Glutamatergic neuron (in vitro differentiated cells): ENCODE results near the gene KCNMA1. TPM values are rescaled to one million over a fixed set of nuclear protein-coding genes. Genes with fewer than 3 reads are reported as not detected.

Experiments used
- DNase-seq: peaks from one replicate; pipeline ENCODE4 v3.0.0; 2022
- H3K27ac Mint-ChIP-seq: one replicate; pipeline ENCODE4 v1.8.0; 2020; ENCODE audit warnings: mild to moderate bottlenecking, mixed read lengths, inconsistent platforms; ENCODE audit not compliant: unreplicated experiment
- H3K27me3 Mint-ChIP-seq: one replicate; pipeline ENCODE4 v1.8.0; 2020; ENCODE audit warnings: mild to moderate bottlenecking, moderate library complexity, mixed read lengths, inconsistent platforms; ENCODE audit not compliant: unreplicated experiment
- H3K36me3 Mint-ChIP-seq: one replicate; pipeline ENCODE4 v1.8.0; 2020; ENCODE audit warnings: mild to moderate bottlenecking, mixed read lengths, inconsistent platforms; ENCODE audit not compliant: unreplicated experiment
- H3K4me1 Mint-ChIP-seq: one replicate; pipeline ENCODE4 v1.8.0; 2020; ENCODE audit warnings: mild to moderate bottlenecking, low read depth, mixed read lengths, inconsistent platforms; ENCODE audit not compliant: unreplicated experiment
- H3K4me3 Mint-ChIP-seq: one replicate; pipeline ENCODE4 v1.8.0; 2020; ENCODE audit warnings: mild to moderate bottlenecking, mixed read lengths, inconsistent platforms; ENCODE audit not compliant: unreplicated experiment
- H3K9me3 Mint-ChIP-seq: one replicate; pipeline ENCODE4 v1.8.0; 2020; ENCODE audit warnings: mild to moderate bottlenecking, moderate library complexity, mixed read lengths, inconsistent platforms; ENCODE audit not compliant: unreplicated experiment
- total RNA-seq: library from RNA; stranded (reverse); fragmentation: NEBNext Ultra II Directional; extraction: Animal tissue kit (Norgen Biotek cat#: 25700); gene quantifications from one replicate; pipeline ENCODE4 v1.2.1, GENCODE V29; 2021; ENCODE audit not compliant: unreplicated experiment
- TF ChIP-seq, protein P1 (sequence below): fragments of 200-600 bp; sonication (generic); IDR thresholded peaks from one replicate; pipeline ENCODE4 v1.5.0; 2021; ENCODE audit not compliant: partially characterized antibody, unreplicated experiment

The KCNMA1 gene
- total RNA-seq, 1 donor from 2014 or later, result 3.2 TPM

DNA sequence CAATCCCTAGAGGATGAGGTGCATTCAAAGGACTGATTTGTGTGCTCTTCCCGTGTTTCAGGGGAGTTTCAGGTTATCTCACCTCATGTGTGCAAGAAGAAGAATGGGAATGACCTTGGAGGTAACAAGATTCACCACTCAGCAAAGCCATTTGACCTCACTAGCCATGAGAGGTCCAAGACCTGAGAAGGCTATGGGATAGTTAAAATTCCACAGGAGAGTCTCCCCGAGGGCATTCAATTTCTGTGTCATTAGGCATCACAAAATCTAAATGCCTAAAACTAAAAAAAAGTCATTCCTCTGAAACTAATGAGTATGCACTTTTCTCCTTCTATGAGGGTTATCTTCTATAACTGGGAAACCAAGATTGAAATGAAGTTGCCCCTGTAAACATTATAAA lies 433.4 kb downstream of the KCNMA1 start:
- TF ChIP-seq, protein P1, sequence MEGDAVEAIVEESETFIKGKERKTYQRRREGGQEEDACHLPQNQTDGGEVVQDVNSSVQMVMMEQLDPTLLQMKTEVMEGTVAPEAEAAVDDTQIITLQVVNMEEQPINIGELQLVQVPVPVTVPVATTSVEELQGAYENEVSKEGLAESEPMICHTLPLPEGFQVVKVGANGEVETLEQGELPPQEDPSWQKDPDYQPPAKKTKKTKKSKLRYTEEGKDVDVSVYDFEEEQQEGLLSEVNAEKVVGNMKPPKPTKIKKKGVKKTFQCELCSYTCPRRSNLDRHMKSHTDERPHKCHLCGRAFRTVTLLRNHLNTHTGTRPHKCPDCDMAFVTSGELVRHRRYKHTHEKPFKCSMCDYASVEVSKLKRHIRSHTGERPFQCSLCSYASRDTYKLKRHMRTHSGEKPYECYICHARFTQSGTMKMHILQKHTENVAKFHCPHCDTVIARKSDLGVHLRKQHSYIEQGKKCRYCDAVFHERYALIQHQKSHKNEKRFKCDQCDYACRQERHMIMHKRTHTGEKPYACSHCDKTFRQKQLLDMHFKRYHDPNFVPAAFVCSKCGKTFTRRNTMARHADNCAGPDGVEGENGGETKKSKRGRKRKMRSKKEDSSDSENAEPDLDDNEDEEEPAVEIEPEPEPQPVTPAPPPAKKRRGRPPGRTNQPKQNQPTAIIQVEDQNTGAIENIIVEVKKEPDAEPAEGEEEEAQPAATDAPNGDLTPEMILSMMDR, result no peak
- Mint-ChIP-seq H3K4me3 (no peak overlapping the region), H3K4me1 (no peaks in the 10 kb centered on the region)

DNA sequence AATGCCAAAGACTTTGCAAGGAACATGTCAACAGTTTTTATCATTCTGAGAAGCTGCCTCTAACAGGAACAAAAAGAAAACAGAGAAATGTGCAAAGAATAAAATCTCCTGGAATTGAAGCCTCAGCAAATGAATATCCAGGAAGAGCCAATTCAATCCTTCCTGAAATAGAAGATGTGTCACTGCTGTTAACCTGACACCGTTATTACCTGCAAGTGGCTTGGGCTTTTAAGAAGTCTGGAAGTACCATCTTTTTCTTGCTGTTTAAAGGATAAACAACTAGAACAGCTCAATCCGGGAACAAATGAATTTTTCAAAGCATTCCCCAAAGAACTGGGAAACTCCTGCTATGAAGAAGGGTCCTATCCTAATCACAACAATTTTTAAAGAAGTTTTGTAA lies 434.8 kb downstream of the KCNMA1 start:
- H3K4me1 Mint-ChIP-seq, result no peaks in the 10 kb centered on the region
- no peak overlapping the region for H3K27ac Mint-ChIP-seq
- TF ChIP-seq, protein P1, result no peak
- DNase-seq, result no peak
- H3K9me3 Mint-ChIP-seq, result no peaks in the 10 kb centered on the region
- no peaks in the 10 kb centered on the region for H3K36me3 Mint-ChIP-seq
- H3K4me3 Mint-ChIP-seq, result no peak overlapping the region
- H3K27me3 Mint-ChIP-seq, result no peaks in the 10 kb centered on the region

More for the DNA sequence above, 433.4 kb downstream of the KCNMA1 start:
- no peak for DNase-seq
- no peaks in the 10 kb centered on the region for H3K36me3 Mint-ChIP-seq
- H3K27me3 Mint-ChIP-seq, result no peaks in the 10 kb centered on the region
- H3K27ac Mint-ChIP-seq, result no peak overlapping the region
- H3K9me3 Mint-ChIP-seq, result no peaks in the 10 kb centered on the region

DNA sequence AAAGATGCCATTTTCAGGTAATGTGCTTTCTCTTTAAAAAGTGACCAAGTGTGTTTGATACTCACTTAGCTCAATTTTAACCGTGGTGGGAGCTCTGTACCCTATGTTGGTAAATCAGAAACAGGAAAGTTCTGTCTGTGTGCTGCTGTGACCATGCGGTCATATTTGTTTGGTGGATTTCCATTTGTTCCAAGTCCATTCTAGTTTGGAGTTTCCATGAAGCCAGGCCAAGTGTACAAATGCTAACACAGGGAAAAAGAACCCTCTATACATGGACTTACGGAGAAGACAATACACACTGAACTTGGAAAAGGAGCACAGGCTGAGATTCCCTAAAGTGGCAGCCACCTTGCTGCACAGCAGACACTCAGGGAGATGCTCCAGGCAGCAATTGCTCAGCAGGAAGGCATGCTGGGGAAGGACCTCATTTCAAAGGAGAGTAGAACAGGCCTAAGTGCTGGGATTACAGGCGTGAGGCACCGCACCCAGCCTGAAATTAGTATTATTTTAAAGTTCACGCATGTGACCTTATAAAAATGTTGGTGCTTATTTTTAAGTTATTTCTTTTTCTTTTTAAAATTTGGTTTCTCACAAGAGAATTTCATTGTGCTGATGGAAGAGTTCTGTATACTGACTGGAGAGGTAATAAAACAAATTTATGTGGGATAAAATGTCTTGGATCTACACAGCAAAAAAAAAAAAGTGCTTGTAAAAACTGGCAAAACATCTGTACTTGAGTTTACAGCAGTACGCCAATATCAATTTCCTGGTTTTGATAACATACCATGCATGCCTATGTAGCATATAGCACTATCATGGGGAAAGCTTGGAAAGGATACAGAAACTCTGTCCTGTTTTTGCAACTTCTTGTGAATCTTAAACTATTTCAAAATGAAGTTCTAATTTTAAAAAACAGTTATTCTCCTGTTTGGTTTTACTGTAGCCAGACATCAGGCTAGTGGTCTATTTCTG lies 436.2 kb downstream of the KCNMA1 start:
- no peak overlapping the region for H3K4me3 Mint-ChIP-seq
- H3K27ac Mint-ChIP-seq, result no peak overlapping the region
- no peaks in the 10 kb centered on the region for H3K4me1 Mint-ChIP-seq
- no peaks in the 10 kb centered on the region for H3K36me3 Mint-ChIP-seq
- no peaks in the 10 kb centered on the region for H3K27me3 Mint-ChIP-seq
- no peaks in the 10 kb centered on the region for H3K9me3 Mint-ChIP-seq
- TF ChIP-seq, protein P1, result no peak
- no peak for DNase-seq

DNA sequence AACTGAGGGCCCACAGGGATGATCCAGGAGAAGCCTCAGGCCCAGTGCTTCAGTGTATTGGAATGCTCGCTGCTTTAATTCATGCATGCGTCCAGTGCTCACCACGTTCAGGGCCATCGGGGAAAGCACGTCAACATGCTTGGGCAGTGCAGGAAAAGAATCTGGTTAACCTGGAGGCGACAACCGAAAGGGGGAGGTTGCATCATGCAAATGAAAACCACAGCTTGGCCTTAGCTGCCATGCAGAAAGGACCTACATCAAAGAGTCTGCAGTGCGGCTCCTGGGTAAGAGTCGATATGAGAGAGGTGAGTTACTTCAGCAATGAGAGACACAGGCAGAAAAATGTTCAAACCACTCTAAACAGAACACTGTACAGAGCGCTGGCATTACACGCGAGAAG lies 440.1 kb downstream of the KCNMA1 start:
- DNase-seq, result no peak
- TF ChIP-seq, protein P1, result no peak
- no peak overlapping the region for H3K4me3 Mint-ChIP-seq
- no peaks in the 10 kb centered on the region for H3K27me3 Mint-ChIP-seq
- H3K9me3 Mint-ChIP-seq, result no peaks in the 10 kb centered on the region
- H3K27ac Mint-ChIP-seq, result no peak overlapping the region
- no peaks in the 10 kb centered on the region for H3K36me3 Mint-ChIP-seq
- no peaks in the 10 kb centered on the region for H3K4me1 Mint-ChIP-seq

DNA sequence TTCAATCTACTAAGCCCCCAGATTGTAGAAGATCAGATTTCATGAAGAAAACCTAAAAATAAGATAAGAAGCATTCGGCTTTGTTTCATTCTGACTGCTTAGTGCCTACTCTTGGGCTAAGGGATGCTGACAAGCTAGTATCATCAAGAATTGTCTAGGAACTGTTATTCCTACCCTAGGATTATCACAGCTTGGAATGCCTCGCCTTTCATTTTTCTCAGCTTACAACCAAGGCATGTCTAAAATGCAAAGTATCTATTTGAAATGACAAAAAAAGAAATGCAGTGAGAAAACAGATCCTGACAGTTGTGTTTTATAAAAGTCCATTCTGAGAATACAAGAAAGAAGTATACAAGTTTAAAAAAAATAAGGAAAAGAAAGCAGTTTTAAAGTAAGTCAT lies 441.0 kb downstream of the KCNMA1 start:
- H3K27ac Mint-ChIP-seq, result no peak overlapping the region
- no peak overlapping the region for H3K4me3 Mint-ChIP-seq

More for the DNA sequence above, 441.0 kb downstream of the KCNMA1 start:
- no peak for DNase-seq
- H3K27me3 Mint-ChIP-seq, result no peaks in the 10 kb centered on the region
- no peaks in the 10 kb centered on the region for H3K4me1 Mint-ChIP-seq
- TF ChIP-seq, protein P1, result no peak
- no peaks in the 10 kb centered on the region for H3K9me3 Mint-ChIP-seq
- H3K36me3 Mint-ChIP-seq, result no peaks in the 10 kb centered on the region
